Measurements from ENCODE around the gene WHAMM.

WHAMM gene

DNA sequence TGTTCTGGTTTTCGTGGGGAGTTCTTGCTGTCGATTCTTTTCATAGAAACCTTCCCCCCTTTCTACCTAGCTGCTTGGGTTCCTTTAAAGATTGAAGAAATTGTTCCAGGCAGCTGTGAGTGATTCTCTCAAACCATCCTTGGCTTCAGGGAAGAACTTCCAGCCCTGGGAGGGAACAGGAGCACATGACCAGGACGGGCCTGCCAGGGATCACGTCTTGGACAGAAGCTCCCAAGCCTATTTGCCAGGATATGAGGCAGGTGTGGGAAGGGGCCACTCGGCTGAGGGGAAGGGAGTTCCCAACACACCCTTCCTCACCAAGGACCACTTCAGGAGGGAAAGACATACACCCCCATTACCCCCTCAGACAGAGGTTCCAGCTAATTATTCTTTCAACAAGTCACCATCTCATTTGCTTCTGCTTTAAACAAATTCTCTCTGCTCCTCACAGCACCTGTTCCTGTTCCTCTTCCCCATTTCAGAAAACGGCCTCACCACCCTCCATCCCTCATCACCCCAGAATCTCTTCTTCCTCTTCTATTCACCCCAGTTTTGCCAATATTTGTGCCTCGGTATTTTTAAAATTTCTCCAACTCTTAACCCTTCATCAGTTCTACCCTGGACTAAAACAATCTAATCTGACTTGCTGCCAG lies 62.5 kb downstream of the WHAMM start:
- no peak for DNase-seq

DNA sequence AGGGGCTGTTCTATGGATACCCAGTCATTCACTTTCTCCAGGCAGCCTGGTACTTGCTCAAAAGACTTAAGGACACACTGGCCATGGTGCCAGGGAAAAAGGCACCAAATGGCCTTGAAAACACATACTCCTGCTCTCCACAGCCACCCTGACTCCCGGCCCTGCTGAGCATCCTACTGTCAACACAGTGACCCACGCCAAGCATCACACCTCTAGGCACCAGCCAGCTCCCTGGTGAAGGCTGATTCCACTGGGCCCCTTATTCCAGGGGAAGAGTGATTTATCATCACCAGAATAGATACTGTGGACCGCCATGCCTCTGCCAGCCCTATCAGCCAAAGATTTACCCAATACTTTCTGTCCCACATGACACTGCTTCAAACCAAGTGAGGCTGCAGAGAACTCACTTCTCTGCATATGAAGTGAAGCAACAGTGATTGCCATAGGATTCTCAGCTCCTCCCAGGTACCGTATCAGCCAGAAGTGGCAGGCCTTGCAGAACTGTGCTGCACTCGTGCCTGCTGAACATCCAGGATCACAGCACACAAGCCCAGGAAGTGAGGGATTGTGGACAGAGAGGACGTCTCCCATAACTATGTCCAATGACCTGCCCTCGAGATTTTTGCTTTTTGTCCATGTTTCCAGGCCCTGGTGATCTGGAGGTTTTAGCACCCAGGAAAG lies 63.7 kb downstream of the WHAMM start:
- DNase-seq = no peak

DNA sequence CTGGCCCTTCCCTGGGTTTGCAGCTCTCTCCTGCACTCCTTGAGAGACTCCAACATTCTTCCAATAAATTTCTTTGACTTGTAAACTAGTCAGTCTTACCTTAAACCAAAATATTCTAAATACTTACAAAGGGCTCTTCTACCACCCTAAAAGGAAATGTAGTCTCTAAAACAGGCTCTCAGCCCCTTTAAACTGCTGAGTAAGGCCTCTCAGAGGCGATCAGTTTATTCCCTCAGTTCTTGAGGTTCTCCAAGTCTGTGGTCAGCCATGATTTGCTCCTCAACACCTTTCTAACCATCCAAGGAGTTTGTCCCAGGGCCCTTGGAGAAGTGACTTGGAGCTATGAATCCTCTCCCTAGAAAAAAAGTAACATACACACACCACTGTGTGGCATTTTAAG lies 64.8 kb downstream of the WHAMM start:
- no peak for DNase-seq

DNA sequence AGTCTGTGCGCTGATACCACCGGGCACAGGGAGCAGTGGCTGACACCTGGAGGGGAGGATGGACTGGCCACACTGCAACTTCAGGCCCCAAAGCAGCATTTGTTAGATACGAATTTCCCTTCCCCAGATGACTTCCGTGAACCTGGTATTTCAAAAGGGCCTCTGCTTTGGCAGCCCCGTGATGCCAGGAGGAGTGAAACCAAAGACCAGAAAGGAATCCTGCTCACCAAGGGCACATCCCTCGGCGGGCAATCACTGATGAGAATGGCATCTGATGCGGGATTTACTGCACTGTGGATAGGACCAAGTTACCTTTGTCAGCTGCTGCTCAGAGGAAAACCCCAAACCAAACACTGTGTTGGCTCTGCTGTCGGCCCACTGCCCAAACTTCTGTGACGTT lies 65.5 kb downstream of the WHAMM start:
- DNase-seq = no peak

DNA sequence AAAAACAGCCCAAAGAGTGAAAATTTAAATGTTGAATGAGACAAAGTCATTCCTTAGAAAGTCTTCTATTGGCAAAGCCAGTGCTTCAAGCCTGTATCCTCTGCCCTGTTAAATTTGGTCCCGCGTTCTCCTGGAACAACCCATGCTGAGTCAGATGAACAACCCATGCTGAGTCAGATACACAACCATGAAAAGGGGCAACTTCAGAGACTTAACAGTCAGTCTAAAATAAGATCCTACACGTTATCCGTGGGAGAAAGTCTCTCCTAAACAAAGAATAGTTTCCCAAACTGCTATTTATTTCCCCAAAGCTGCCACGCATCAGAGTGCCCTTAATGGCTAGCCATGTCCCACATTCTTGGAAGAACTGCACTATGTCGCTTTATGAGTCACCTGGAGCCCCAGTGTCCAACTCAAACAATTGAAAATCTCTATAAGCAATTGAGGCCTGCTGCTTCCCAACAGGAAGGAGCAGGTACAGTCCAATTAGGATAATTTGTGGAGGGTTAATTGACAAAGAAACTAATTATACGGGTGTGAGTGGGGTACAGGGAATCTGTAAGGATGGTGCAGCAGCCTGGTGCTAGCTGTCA lies 66.1 kb downstream of the WHAMM start:
- no peak for DNase-seq

DNA sequence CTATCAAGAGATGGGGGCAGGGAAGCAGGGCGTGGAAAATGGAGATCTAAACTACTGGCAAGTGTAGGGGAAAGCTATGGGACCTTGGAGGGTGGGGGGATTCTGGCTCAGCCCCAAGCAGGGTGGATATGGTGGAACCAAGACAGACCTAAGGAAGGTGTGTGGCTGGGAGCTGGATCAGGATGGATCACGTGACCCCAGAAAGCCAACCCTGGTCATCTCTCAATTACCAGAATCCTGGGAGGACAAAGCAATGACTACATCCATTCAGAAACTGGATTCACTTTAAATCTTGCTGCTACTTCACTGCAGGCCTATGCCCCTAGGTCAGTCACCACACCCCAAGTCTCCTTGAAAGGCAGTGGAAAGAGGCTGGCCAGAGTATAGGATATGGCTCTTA lies 68.4 kb downstream of the WHAMM start:
- no peak for DNase-seq

DNA sequence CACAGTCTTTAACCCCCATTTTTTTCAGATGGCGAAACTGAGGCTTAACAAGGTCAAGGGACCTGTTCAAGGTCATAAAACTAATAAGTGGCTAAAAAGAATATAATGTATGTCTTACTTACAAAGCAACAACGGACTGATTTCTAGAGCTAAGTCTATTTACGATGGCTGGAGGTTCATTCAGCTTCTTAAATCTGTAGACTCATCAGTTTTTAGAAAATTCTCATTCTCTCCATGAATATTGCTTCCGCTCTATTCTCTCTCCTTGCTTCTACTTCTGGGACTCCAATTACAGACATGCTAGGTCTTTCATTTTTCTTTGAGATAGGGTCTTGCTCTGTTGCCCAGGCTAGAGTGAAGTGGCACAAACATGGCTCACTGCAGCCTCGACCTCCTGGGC lies 68.9 kb downstream of the WHAMM start:
- DNase-seq = no peak

DNA sequence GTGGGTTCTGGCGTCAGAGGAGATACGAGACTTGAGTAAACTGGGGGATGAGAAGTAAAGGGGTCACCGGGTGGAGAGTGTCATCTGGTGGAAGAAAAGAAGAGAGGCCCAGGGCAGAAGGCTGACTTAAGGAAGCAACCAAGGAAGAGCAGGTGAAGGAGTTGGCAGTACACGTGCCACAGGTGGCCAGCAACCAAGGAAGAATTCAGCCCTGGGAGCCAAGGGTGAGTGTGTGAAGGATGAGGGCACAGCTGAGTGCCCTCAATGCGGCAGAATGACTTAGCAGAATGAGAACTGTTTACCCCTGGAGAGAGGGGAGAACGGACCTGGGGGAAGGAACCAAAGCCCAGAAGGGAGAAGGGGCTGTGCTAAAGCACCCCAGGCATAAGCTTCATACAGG lies 71.3 kb downstream of the WHAMM start:
- DNase-seq = no peak

DNA sequence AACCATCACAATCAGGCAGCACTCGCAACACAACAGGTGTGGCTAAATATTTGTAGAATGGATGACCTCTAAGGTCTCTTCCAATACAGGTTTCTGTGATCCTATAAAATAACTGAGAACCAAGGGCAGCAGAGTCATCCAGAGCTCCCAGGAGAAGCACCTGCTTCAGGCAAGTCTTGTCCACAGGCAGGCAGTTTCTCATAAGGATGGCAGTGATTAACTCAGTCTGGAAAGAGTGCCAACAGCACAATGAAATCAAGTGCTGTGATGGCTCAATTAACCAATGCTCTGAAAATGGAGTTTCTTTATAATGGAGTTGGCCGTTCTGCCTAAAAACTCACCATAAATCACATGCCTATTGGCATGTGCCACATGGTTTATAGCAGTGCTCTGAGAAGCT lies 72.3 kb downstream of the WHAMM start:
- no peak for DNase-seq

DNA sequence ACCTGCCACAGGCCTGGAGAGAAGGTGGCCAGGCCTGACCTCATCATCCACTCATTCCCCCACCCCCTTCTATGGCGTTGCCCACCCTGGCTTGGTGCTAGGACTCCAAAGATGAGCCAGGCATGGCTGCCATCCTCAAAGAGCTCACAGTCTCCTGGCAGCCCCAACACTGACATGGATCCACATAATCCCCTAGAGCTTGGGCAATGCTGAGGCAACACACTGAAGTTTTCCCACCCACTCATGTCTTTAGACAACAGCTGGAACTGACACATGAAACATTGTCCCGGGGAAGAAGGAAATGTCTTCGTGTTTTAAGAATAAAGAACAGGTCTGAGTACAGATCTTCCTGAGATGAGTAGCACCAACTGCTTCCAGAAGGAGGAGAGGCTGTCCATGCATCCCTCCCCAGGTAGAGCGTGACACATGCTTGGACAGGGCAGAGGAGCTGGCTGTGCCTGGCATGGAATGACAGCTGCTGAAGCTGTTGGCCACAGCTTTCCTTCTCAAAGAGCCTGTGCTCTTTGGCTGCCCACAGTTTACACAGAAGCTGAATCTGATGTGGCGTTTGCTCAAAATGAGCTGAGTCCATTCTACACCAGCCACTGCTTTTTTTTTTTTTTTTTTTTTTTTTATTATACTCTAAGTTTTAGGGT lies 73.0 kb downstream of the WHAMM start:
- DNase-seq = no peak

Data from NCI-H345 (cell line).